Fibroblast of peridontal ligament (primary cell): Measurements from ENCODE around the gene ANKS1B.
"Not testable (repeated sequence)": the region's sequence is repeated elsewhere in the genome, so short reads cannot be mapped to it uniquely, and the experiment has no call there.

Experiments
- DNase-seq: peaks from one replicate; pipeline ENCODE4 v3.0.0-alpha.2; 2010; ENCODE audit errors: extremely low read depth

ANKS1B gene

GRCh38 chr12:99598785-99599184, 386.0 kb downstream of the ANKS1B start:
- no peak for DNase-seq

DNA sequence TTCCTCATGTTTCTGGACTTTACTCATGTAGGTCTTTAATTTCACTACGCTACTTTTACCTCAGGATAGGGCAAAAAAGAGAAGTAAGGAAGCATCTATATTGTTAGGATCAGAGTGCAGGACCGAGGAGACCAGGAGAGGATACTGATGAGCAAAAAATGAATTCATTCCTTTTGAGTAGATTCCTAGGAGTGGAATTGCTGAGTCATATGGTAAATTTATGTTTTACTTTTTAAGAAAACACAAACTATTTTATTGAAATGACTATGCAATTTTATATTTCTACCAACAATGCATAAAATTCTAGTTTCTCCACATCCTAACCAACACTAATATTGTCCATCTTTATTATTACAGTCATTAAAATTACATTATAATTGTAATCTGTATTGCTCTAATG, 388.0 kb downstream of the ANKS1B start:
- DNase-seq, result no peak

GRCh38 chr12:99577125-99577524, 407.6 kb downstream of the ANKS1B start:
- DNase-seq, result not testable (repeated sequence)

GRCh38 chr12:99573980-99574379, 410.8 kb downstream of the ANKS1B start:
- DNase-seq, result no peak

- no peak for DNase-seq
Measured at GRCh38 chr12:99567072-99567471, 417.7 kb downstream of the ANKS1B start.

DNA sequence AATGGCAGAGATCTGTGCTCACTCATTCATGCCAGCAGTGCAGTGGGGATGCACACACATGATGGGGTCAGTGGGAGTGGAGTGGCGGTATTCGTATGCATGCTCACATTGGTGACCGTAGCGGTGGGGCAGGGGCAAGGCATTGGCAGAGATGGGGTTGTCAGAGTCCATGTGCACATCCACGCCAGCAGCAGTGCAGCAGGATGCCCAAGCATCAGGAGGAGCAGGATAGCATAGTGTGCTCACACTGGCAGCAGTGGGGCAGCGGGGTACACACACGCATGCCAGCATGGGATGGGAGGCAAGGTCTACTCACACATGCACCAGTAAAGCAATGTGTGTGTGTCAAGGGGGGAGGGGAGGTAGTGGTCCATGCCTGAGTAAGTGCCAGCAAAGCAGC, 426.6 kb downstream of the ANKS1B start:
- no peak for DNase-seq

DNA sequence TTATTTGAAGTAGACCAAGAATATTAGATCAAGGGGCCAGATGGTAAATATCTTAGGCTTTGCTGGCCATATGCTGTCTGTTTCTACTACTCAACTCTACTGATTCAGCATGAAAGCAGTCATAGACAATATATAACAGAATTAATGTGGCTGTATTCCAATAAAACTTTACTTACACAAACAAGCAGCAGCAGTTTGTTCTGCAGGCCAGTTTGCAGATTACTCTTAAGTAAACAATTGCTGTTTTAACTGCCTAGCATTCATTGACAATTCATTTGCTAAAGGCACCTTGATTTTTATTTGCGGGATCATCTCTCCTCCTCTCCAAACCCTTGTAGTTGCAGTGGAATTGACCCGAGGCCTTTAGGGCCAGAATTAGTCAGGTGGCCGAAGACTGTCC, 431.3 kb downstream of the ANKS1B start:
- DNase-seq, result no peak

DNA sequence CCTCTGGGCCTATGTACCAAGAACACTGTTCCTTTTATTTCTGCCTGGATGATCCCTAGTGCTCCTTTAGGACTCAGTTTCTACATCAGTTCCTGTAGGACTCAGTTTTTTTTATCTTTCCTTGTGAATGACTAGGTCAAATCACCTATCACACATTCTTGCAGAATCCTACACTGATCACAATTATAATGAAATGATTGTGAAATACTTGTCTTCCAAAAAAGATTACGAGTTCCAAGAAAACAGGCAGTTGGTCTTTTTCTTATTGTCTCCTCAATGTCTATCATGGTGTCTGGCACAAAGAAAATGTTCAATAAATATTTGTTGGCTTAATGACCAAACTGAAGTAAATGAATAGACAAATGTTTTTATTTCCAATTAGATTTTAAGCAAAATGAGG, 432.7 kb downstream of the ANKS1B start:
- DNase-seq, result no peak

GRCh38 chr12:99549651-99550050, 435.1 kb downstream of the ANKS1B start:
- DNase-seq, result no peak

- DNase-seq, result no peak
Measured at GRCh38 chr12:99549196-99549595, 435.5 kb downstream of the ANKS1B start.

GRCh38 chr12:99544457-99544856, 440.3 kb downstream of the ANKS1B start:
- no peak for DNase-seq

GRCh38 chr12:99529966-99530365, 454.8 kb downstream of the ANKS1B start:
- DNase-seq, result no peak

DNA sequence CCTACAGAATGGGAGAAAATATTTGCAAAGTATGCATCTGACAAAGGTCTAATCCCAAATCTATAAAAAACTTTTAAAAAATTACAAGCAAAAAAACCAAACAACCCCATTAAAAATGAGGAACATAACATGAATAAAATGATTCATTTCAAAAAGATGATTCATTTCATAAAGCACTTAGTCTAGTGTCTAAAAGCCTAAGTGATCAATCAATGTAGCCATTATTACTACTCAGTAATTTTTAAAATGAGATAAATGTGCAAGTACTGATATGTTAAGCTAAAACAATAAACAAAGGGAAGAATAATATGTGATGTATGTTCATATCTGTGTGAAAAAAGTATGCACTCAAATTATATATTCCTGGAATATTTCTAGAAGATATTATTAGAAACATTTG, 456.3 kb downstream of the ANKS1B start:
- no peak for DNase-seq

DNA sequence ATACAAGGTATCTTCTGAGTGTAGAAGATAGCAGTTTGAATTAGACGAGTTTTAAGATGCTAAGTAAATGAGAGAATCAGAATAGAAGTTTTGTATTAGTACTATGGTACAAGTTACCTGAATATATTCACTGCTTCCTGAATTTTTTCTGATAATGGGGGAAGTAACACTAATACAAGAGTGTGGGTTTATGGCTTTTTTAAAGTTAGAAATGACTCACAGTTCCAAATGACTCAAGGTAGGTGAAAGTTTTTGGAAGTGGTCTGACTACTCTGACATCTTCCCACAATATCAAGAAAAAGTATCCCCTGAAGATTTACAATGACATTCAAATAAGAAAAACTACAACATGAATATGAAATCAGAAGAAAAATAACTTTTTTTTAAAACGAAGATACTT, 460.9 kb downstream of the ANKS1B start:
- no peak for DNase-seq

- DNase-seq, result no peak
Measured at GRCh38 chr12:99522456-99522855, 462.3 kb downstream of the ANKS1B start.

DNA sequence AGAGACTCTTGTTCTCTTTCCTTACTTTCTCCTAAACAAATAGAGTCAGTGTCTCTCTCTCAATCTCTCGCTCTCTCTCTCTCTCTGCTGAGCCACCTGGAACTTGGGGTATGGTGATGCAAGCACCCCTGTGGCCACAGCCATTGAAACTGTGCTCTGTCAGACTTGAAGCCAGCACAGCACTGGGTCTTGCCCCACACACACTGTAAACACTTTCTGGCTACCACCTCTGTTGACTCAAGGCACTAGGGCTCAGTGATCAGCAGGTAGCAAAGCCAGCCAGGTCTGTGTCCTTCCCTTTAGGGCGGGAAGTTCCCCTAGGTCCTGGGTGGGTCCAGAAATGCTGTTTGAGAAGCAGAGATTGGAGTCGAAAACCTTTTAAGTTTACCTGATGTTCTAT, 463.1 kb downstream of the ANKS1B start:
- no peak for DNase-seq

GRCh38 chr12:99513066-99513465, 471.7 kb downstream of the ANKS1B start:
- no peak for DNase-seq

- no peak for DNase-seq
Measured at GRCh38 chr12:99505805-99506204, 478.9 kb downstream of the ANKS1B start.

GRCh38 chr12:99498756-99499155, 486.0 kb downstream of the ANKS1B start:
- DNase-seq, result peak; percentile 1

DNA sequence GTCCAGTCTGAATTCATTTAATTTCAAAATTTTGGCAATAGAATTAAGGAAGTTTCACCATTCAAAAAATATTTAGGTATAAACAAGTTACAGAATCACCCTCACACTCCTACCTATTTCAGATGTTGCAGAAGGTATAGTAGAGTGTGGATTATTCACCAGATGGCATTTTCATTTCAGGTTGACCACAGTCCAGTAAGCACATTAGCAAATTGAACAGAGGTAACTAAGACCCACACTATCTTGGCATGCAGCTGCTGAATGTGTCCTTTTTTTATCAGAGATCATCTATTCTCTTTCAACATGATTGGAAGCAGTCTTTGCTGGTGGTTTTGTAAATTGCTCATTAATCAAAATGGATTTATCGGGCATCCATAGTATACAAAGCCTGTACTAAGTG, 488.9 kb downstream of the ANKS1B start:
- DNase-seq, result no peak

- no peak for DNase-seq
Measured at GRCh38 chr12:99493197-99493596, 491.5 kb downstream of the ANKS1B start.

- DNase-seq, result no peak
Measured at GRCh38 chr12:99486277-99486676, 498.5 kb downstream of the ANKS1B start.

DNA sequence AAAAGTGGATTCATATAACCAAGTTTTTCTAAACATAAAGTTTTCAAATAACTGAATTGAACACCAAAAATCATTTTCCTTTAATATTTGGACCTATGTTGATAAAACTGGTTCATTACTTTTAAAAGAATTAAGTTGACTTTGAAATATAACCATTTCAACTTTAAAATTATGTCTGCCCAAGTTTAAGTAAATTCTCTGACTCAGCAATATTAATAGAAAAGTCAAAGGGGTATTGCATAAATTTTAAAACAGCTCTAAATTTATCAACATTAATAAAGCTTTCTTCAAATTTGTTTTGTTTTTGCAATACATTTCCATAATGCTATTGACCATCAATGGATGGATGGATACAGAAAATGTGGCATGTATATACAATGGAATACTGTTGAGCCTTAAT, 505.6 kb downstream of the ANKS1B start:
- DNase-seq, result no peak

DNA sequence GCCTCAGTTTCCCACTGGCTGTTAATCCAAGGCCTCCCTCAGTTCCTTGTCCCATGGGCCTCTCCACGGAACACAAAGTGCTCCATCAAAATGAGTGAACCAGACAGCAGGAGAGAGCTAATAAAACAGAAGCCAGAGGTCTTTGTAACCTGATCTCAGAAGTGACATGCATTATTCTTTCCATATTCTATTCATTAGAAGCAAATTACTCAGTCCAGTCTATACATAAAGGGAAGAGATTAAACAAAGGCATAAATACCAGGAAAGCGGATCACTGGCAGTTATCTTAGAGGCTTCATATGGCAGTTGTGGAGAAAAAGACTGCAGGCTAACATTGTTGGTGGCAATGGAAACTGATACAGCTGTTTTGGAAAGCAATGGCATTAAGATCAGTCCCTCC, 507.8 kb downstream of the ANKS1B start:
- no peak for DNase-seq
